GM12878 (cell line): ENCODE measurements around the gene SLC6A20. TPM values are rescaled to one million over a fixed set of nuclear protein-coding genes. Genes with fewer than 3 reads are reported as not detected.

Experiments
- ATAC-seq: fragments of 200-7000 bp; cut with Tn5 transposase; 3 replicates; pipeline ENCODE4 v1.9.1; 2020; ENCODE audit warnings: mild to moderate bottlenecking, moderate library complexity
- BruUV-seq: library from RNA; stranded (reverse); fragments of 400-500 nt; replicated peaks from 2 replicates; lab custom pipeline; 2021; lab: Mats Ljungman, UMichigan
- CTCF ChIA-PET: fragments of 300-600 bp; sonication (Branson Sonifier 250); formaldehyde crosslinking; extraction: SDS; loops from one replicate; lab custom pipeline; 2021; ENCODE audit warnings: inconsistent platforms; lab: Yijun Ruan, JAX
- POLR2A ChIA-PET: fragments of 350-600 bp; formaldehyde crosslinking; extraction: SDS; loops from one replicate; lab custom pipeline; 2021; ENCODE audit warnings: inconsistent platforms; lab: Charles Lee
- RAD21 ChIA-PET: fragments of 300-600 bp; sonication (Branson Sonifier 250); formaldehyde crosslinking; loops from one replicate; lab custom pipeline; 2023; ENCODE audit warnings: antibody characterized with exemption; ENCODE audit not compliant: unreplicated experiment; lab: Charles Lee
- SMC1A ChIA-PET: fragments of 300-600 bp; sonication (Branson Sonifier 250); formaldehyde crosslinking; loops from one replicate; lab custom pipeline; 2023; ENCODE audit not compliant: unreplicated experiment, uncharacterized antibody; lab: Charles Lee
- DNase-seq: peaks from one replicate; pipeline ENCODE4 v3.0.0-alpha.2; 2011; ENCODE audit warnings: low read depth, low spot score
- FAIRE-seq: peaks from 3 replicates; lab custom pipeline; 2011; peaks lifted over from hg19 to GRCh38; lab: Jason Lieb, UNC
- H2AFZ ChIP-seq: 2 replicates; pipeline ENCODE4 v1.6.0; 2011; ENCODE audit warnings: low read depth, low read length, control low read depth; ENCODE audit not compliant: control insufficient read depth
- H3K27ac ChIP-seq: 2 replicates; pipeline ENCODE4 v1.5.1; 2011; ENCODE audit warnings: control low read depth; ENCODE audit not compliant: control insufficient read depth, insufficient read depth
- H3K27me3 ChIP-seq, 2 experiments: replicated peaks in 1 of 2; 2 replicates each; pipeline versions ENCODE4 v1.6.0 to v1.6.1; 2011; ENCODE audit warnings: low read length in 1 of 2; ENCODE audit not compliant: control insufficient read depth in 2 of 2, insufficient read depth in 2 of 2
- H3K36me3 ChIP-seq, 2 experiments: 2 replicates each; pipeline ENCODE4 v1.5.1; 2011; ENCODE audit warnings: low read length in 1 of 2; ENCODE audit not compliant: control insufficient read depth in 2 of 2, insufficient read depth in 2 of 2
- H3K4me1 ChIP-seq: 2 replicates; pipeline ENCODE4 v1.6.1; 2011; ENCODE audit warnings: mild to moderate bottlenecking, low read length, moderate library complexity, mixed read lengths; ENCODE audit not compliant: control insufficient read depth, insufficient read depth
- H3K4me2 ChIP-seq: 2 replicates; pipeline ENCODE4 v1.6.0; 2011; ENCODE audit warnings: control low read depth; ENCODE audit not compliant: control insufficient read depth, insufficient read depth
- H3K4me3 ChIP-seq: fragments of 200-600 bp; sonication (generic); 2 replicates; pipeline ENCODE4 v1.5.1; 2016
- H3K79me2 ChIP-seq: 2 replicates; pipeline ENCODE4 v1.6.0; 2011; ENCODE audit warnings: low read length; ENCODE audit not compliant: control insufficient read depth, insufficient read depth
- H3K9ac ChIP-seq: 2 replicates; pipeline ENCODE4 v1.8.0; 2011; ENCODE audit warnings: low read length, control low read depth, mixed read lengths; ENCODE audit not compliant: control insufficient read depth, insufficient read depth
- H3K9me3 ChIP-seq: replicated peaks from 3 replicates; pipeline ENCODE4 v1.5.1; 2011; ENCODE audit warnings: mild to moderate bottlenecking, low read length; ENCODE audit not compliant: control insufficient read depth, insufficient read depth
- H4K20me1 ChIP-seq: 2 replicates; pipeline ENCODE4 v1.6.0; 2011; ENCODE audit not compliant: control insufficient read depth, insufficient read depth
- BCL3 ChIP-seq: IDR thresholded peaks from 2 replicates; pipeline ENCODE4 v1.6.1; 2011; ENCODE audit warnings: borderline replicate concordance, low read depth, mild to moderate bottlenecking, moderate library complexity, low read length; ENCODE audit not compliant: insufficient read depth, poor library complexity, severe bottlenecking
- CBFB ChIP-seq: IDR thresholded peaks from 2 replicates; pipeline ENCODE4 v1.6.1; 2016; ENCODE audit warnings: antibody characterized with exemption, low read depth
- CBX3 ChIP-seq: fragments of 200-600 bp; sonication (generic); IDR thresholded peaks from 2 replicates; pipeline ENCODE4 v1.6.1; 2016; ENCODE audit warnings: low read depth, borderline replicate concordance
- MYC ChIP-seq: IDR thresholded peaks from 2 replicates; pipeline ENCODE4 v1.6.1; 2011; ENCODE audit warnings: mild to moderate bottlenecking, low read length, moderate library complexity, inconsistent platforms; ENCODE audit not compliant: insufficient read depth, insufficient replicate concordance, insufficient read length, severe bottlenecking
- POLR2A ChIP-seq: IDR thresholded peaks from 2 replicates; pipeline ENCODE4 v1.6.1; 2011; ENCODE audit warnings: low read depth, mild to moderate bottlenecking, low read length
- SMC3 ChIP-seq: IDR thresholded peaks from 2 replicates; pipeline ENCODE4 v1.6.1; 2011; ENCODE audit warnings: low read length, improper control_type of control experiment, borderline replicate concordance
- WGBS: methylation state at CpG from one replicate; pipeline ENCODE4 v1.1.6; 2016; ENCODE audit warnings: low lambda C conversion rate; ENCODE audit not compliant: insufficient replicate concordance, insufficient coverage; ENCODE audit errors: missing lambda C conversion rate; 5-methylcytosine and 5-hydroxymethylcytosine counted together
- in situ Hi-C: fragments of 300-500 bp; cut with MboI; formaldehyde crosslinking; loops from 9 replicates; pipeline ENCODE4 v1.14.3; 2018; ENCODE audit warnings: mixed read lengths
- intact Hi-C: fragments of 100-400 bp; cut with micrococcal nuclease; formaldehyde crosslinking; loops from one replicate; pipeline ENCODE4 v1.14.2; 2022; ENCODE audit not compliant: unreplicated experiment
- polyA plus RNA-seq, 11 experiments: library from polyadenylated mRNA; depleted of rRNA in 4 of 11; unstranded in 6 of 11; stranded (reverse) in 5 of 11; fragments of >200 nt; fragmentation: Nextera tagmentation in 4 of 11; fragmentation: Illumina TruSeq in 1 of 11; extraction: Ambion mirVana in 4 of 11; extraction: Trizol in 1 of 11; gene quantifications; 1 replicate in 1 of 11; 2 replicates in 10 of 11; pipeline versions ENCODE4 v1.2.1 to v1.2.3, GENCODE V29; 2011 to 2016; ENCODE audit warnings: inconsistent platforms in 2 of 11, missing spikeins in 2 of 11, low read depth in 1 of 11
- total RNA-seq, 4 experiments: library from RNA; depleted of rRNA in 3 of 4; stranded (reverse); fragments of >200 nt in 3 of 4; fragmentation: Illumina TruSeq in 1 of 4; extraction: Trizol in 1 of 4; gene quantifications; 2 replicates each; pipeline versions ENCODE4 v1.2.1 to v1.2.3, GENCODE V29; 2013 to 2021

Gene SLC6A20
- total and polyA plus RNA-seq, 10 of the 15 experiments (the other 5 are each of a cell fraction or from before 2014, with no cell fraction given) = 0.31 to 4.1 (median 1.1) TPM

- Histone ChIP-seq H3K79me2 (no peaks in the 10 kb centered on the region), H2AFZ (no peak overlapping the region), H3K36me3 (no peaks in the 10 kb centered on the region), H3K27me3 (peaks cover 2 to 17% of the 10 kb centered on the region in 2 experiments; a peak in 3 of 4 replicates), H3K9me3 (no peaks in the 10 kb centered on the region), H3K9ac (no peak overlapping the region), H3K4me1 (peaks cover 5% of the 10 kb centered on the region), H3K4me2 (no peak overlapping the region), H3K27ac (no peak overlapping the region), H3K4me3 (no peak overlapping the region), H4K20me1 (no peaks in the 10 kb centered on the region)
- in situ Hi-C loops = no loop called here
- ChIA-PET CTCF (interaction anchor here (0.9 to 1.6 kb wide), 2 partner anchors 34 to 134 kb away, joined by 3 to 6 read pairs; no protein-coding TSS in a partner anchor), SMC1A (interaction anchor here (0.6 kb wide), 1 partner anchor 29 kb away, joined by 3 read pairs; no protein-coding TSS in a partner anchor), RAD21 (interaction anchor here (0.6 kb wide), 1 partner anchor 654 kb away, joined by 3 read pairs; no protein-coding TSS in a partner anchor), POLR2A (no interaction called here)
- TF ChIP-seq CBFB = no peak
- TF ChIP-seq CBX3 = no peak
- no peak for TF ChIP-seq POLR2A
- no peak for TF ChIP-seq SMC3
- BruUV-seq = no TSS peak
- WGBS = 30% methylated on average over 1 of the region's 1 CpG
- ATAC-seq = no peak
- DNase-seq = no peak
- FAIRE-seq = no peak
- intact Hi-C loops = no loop called here
These were observed 1.7 kb downstream of the SLC6A20 start for GRCh38 chr3:45794660-45795059.

- TF ChIP-seq BCL3 (no peak), MYC (no peak)
- peaks cover 5% of the 10 kb centered on the region for H3K4me1 ChIP-seq
- POLR2A ChIA-PET = no interaction called here
- no peak overlapping the region for H2AFZ ChIP-seq
- CTCF ChIA-PET = interaction anchor here (1.6 kb wide), 1 partner anchor 135 kb away, joined by 6 read pairs; no protein-coding TSS in a partner anchor
- DNase-seq (no peak), FAIRE-seq (no peak), ATAC-seq (no peak)
- H3K27ac ChIP-seq = no peak overlapping the region
- RAD21 ChIA-PET = no interaction called here
- no peak overlapping the region for H3K9ac ChIP-seq
- H3K79me2 ChIP-seq = no peaks in the 10 kb centered on the region
- intact Hi-C loops = no loop called here
- no peaks in the 10 kb centered on the region for H4K20me1 ChIP-seq
- 76% methylated on average over 5 of the region's 5 CpGs for WGBS
- H3K4me2 ChIP-seq = no peak overlapping the region
- H3K9me3 ChIP-seq = no peaks in the 10 kb centered on the region
- peaks cover 2 to 17% of the 10 kb centered on the region in 2 experiments; a peak in 3 of 4 replicates for H3K27me3 ChIP-seq
- no peaks in the 10 kb centered on the region for H3K36me3 ChIP-seq
- H3K4me3 ChIP-seq = no peak overlapping the region
- BruUV-seq = no TSS peak
- SMC1A ChIA-PET = interaction anchor here (0.6 kb wide), 1 partner anchor 30 kb away, joined by 3 read pairs; no protein-coding TSS in a partner anchor
- in situ Hi-C loops = no loop called here
These were observed 2.2 kb downstream of the SLC6A20 start for GRCh38 chr3:45794177-45794560.
